ENCODE data around the gene AGBL1.

Gene AGBL1

GRCh38 chr15:86630946-86631345 lies 551.3 kb downstream of the AGBL1 start:
- DNase-seq: no peak

- no peak for DNase-seq
Measured at GRCh38 chr15:86634146-86634545, 554.5 kb downstream of the AGBL1 start.

- no peak for DNase-seq
Measured at GRCh38 chr15:86634992-86635638, 555.4 kb downstream of the AGBL1 start.

- no peak for DNase-seq
Measured at GRCh38 chr15:86644339-86644738, 564.7 kb downstream of the AGBL1 start.

GRCh38 chr15:86645925-86646500 lies 566.3 kb downstream of the AGBL1 start:
- DNase-seq: no peak

- DNase-seq: no peak
Measured at GRCh38 chr15:86647810-86648440, 568.3 kb downstream of the AGBL1 start.

GRCh38 chr15:86649277-86649676 lies 569.6 kb downstream of the AGBL1 start:
- no peak for DNase-seq

- no peak for DNase-seq
Measured at GRCh38 chr15:86650094-86650493, 570.4 kb downstream of the AGBL1 start.

GRCh38 chr15:86653344-86654197 lies 573.9 kb downstream of the AGBL1 start:
- DNase-seq: no peak

- DNase-seq: no peak
Measured at GRCh38 chr15:86654501-86654900, 574.8 kb downstream of the AGBL1 start.

- no peak for DNase-seq
Measured at GRCh38 chr15:86657305-86657704, 577.6 kb downstream of the AGBL1 start.

GRCh38 chr15:86659724-86660411 lies 580.2 kb downstream of the AGBL1 start:
- no peak for DNase-seq

GRCh38 chr15:86661580-86661979 lies 581.9 kb downstream of the AGBL1 start:
- no peak for DNase-seq

GRCh38 chr15:86663304-86663703 lies 583.6 kb downstream of the AGBL1 start:
- DNase-seq: no peak

- DNase-seq: no peak
Measured at GRCh38 chr15:86663979-86664378, 584.3 kb downstream of the AGBL1 start.

- DNase-seq: no peak
Measured at GRCh38 chr15:86664581-86664980, 584.9 kb downstream of the AGBL1 start.

GRCh38 chr15:86676002-86676401 lies 596.3 kb downstream of the AGBL1 start:
- no peak for DNase-seq

- DNase-seq: no peak
Measured at GRCh38 chr15:86677278-86677677, 597.6 kb downstream of the AGBL1 start.

GRCh38 chr15:86685263-86685662 lies 605.6 kb downstream of the AGBL1 start:
- DNase-seq: no peak

GRCh38 chr15:86689006-86689405 lies 609.3 kb downstream of the AGBL1 start:
- DNase-seq: no peak

- no peak for DNase-seq
Measured at GRCh38 chr15:86690566-86690965, 610.9 kb downstream of the AGBL1 start.
